Large intestine (tissue), 3 donors: ENCODE measurements around the gene SLC15A3. TPM values are rescaled to one million over a fixed set of nuclear protein-coding genes. Genes with fewer than 3 reads are reported as not detected.
A peak's percentile ranks its signal among the peaks of the same experiment; 100 is the strongest.

ENCODE experiments used
- DNase-seq, 2 donors: peaks; one replicate each; pipeline versions ENCODE4 v3.0.0 to v3.0.0-alpha.2; 2013
- H3K27ac ChIP-seq: one replicate; pipeline ENCODE4 v1.5.1; 2013; ENCODE audit warnings: low read length
- H3K27me3 ChIP-seq: 2 replicates; pipeline ENCODE4 v1.6.1; 2013; ENCODE audit warnings: low read length; ENCODE audit not compliant: control insufficient read depth, insufficient read depth
- H3K36me3 ChIP-seq: 2 replicates; pipeline ENCODE4 v1.6.1; 2013; ENCODE audit warnings: low read length; ENCODE audit not compliant: control insufficient read depth, insufficient read depth
- H3K4me1 ChIP-seq: one replicate; pipeline ENCODE4 v1.6.1; 2013; ENCODE audit warnings: low read length; ENCODE audit not compliant: control insufficient read depth, insufficient read depth
- H3K4me3 ChIP-seq: one replicate; pipeline ENCODE4 v1.5.1; 2013; ENCODE audit warnings: low read length
- H3K9me3 ChIP-seq: one replicate; pipeline ENCODE4 v1.6.1; 2013; ENCODE audit warnings: mild to moderate bottlenecking, low read depth, low read length, moderate library complexity; ENCODE audit not compliant: control insufficient read depth
- WGBS: methylation state at CpG from one replicate; pipeline ENCODE4 v1.1.5; 2013; ENCODE audit warnings: low lambda C conversion rate; ENCODE audit not compliant: insufficient coverage; 5-methylcytosine and 5-hydroxymethylcytosine counted together
- polyA plus RNA-seq: library from polyadenylated mRNA; unstranded; fragments of 120-200 nt; gene quantifications from one replicate; pipeline ENCODE4 v1.2.1, GENCODE V29; 2013

SLC15A3 gene
- polyA plus RNA-seq, 1 donor, result 19.8 TPM

GRCh38 chr11:60947700-60948099 is 4.3 kb downstream of the SLC15A3 start:
- H3K36me3 ChIP-seq, result peaks cover 3% of the 10 kb centered on the region
- WGBS, result no CpG with 5 or more reads among the region's 2 CpGs
- no peak for DNase-seq
- peaks cover 27% of the 10 kb centered on the region for H3K27me3 ChIP-seq
- no peak overlapping the region for H3K27ac ChIP-seq
- no peaks in the 10 kb centered on the region for H3K9me3 ChIP-seq
- peaks cover 7% of the 10 kb centered on the region for H3K4me1 ChIP-seq
- H3K4me3 ChIP-seq, result no peak overlapping the region

- no CpG with 5 or more reads among the region's 15 CpGs for WGBS
- no peak overlapping the region for H3K4me3 ChIP-seq
- DNase-seq, result no peak
- peaks cover 3% of the 10 kb centered on the region for H3K4me1 ChIP-seq
- H3K27me3 ChIP-seq, result peaks cover 18% of the 10 kb centered on the region
- peaks cover 3% of the 10 kb centered on the region for H3K36me3 ChIP-seq
- H3K27ac ChIP-seq, result no peak overlapping the region
- H3K9me3 ChIP-seq, result no peaks in the 10 kb centered on the region
Measured at GRCh38 chr11:60946601-60947264, 5.2 kb downstream of the SLC15A3 start.

- peaks cover 3% of the 10 kb centered on the region for H3K36me3 ChIP-seq
- peaks cover 2% of the 10 kb centered on the region for H3K4me1 ChIP-seq
- no peaks in the 10 kb centered on the region for H3K9me3 ChIP-seq
- no CpG with 5 or more reads among the region's 5 CpGs for WGBS
- H3K27ac ChIP-seq, result no peak overlapping the region
- DNase-seq, result no peak
- H3K4me3 ChIP-seq, result no peak overlapping the region
- H3K27me3 ChIP-seq, result peaks cover 8% of the 10 kb centered on the region
Measured at GRCh38 chr11:60945295-60945667, 6.7 kb downstream of the SLC15A3 start.

GRCh38 chr11:60944490-60945294 is 7.3 kb downstream of the SLC15A3 start:
- Histone ChIP-seq H3K4me1 (peaks cover 6% of the 10 kb centered on the region), H3K27ac (no peak overlapping the region), H3K36me3 (peaks cover 3% of the 10 kb centered on the region), H3K27me3 (peaks cover 2% of the 10 kb centered on the region), H3K9me3 (no peaks in the 10 kb centered on the region), H3K4me3 (no peak overlapping the region)
- 72% methylated on average over 2 of the region's 11 CpGs for WGBS
- no peak for DNase-seq

GRCh38 chr11:60942970-60943565 is 8.9 kb downstream of the SLC15A3 start:
- Histone ChIP-seq H3K27ac (no peak overlapping the region), H3K4me3 (no peak overlapping the region), H3K27me3 (no peaks in the 10 kb centered on the region), H3K9me3 (no peaks in the 10 kb centered on the region), H3K36me3 (peaks cover 3% of the 10 kb centered on the region), H3K4me1 (peaks cover 10% of the 10 kb centered on the region)
- WGBS, result no CpG with 5 or more reads among the region's 9 CpGs
- DNase-seq, result no peak

GRCh38 chr11:60942219-60942618 is 9.8 kb downstream of the SLC15A3 start:
- Histone ChIP-seq H3K27me3 (no peaks in the 10 kb centered on the region), H3K9me3 (no peaks in the 10 kb centered on the region), H3K4me1 (peaks cover 10% of the 10 kb centered on the region), H3K36me3 (peaks cover 3% of the 10 kb centered on the region), H3K4me3 (no peak overlapping the region), H3K27ac (no peak overlapping the region)
- no peak for DNase-seq
- WGBS, result no CpG with 5 or more reads among the region's 4 CpGs

- peaks cover 3% of the 10 kb centered on the region for H3K36me3 ChIP-seq
- WGBS, result no CpG with 5 or more reads among the region's 6 CpGs
Measured at GRCh38 chr11:60941371-60942119, 10.4 kb downstream of the SLC15A3 start.

GRCh38 chr11:60939855-60940254 is 12.1 kb downstream of the SLC15A3 start:
- H3K4me1 ChIP-seq, result peaks cover 10% of the 10 kb centered on the region
- H3K27me3 ChIP-seq, result no peaks in the 10 kb centered on the region
- WGBS, result no CpG with 5 or more reads among the region's 2 CpGs
- peak; percentile 74 to 85 for DNase-seq
- no peak overlapping the region for H3K4me3 ChIP-seq
- no peaks in the 10 kb centered on the region for H3K9me3 ChIP-seq
- H3K27ac ChIP-seq, result no peak overlapping the region
- peaks cover 5% of the 10 kb centered on the region for H3K36me3 ChIP-seq

More at GRCh38 chr11:60941371-60942119, 10.4 kb downstream of the SLC15A3 start:
- H3K27ac ChIP-seq, result no peak overlapping the region
- no peaks in the 10 kb centered on the region for H3K27me3 ChIP-seq
- no peaks in the 10 kb centered on the region for H3K9me3 ChIP-seq
- no peak for DNase-seq
- H3K4me1 ChIP-seq, result peaks cover 10% of the 10 kb centered on the region
- H3K4me3 ChIP-seq, result no peak overlapping the region

- no CpG with 5 or more reads among the region's 7 CpGs for WGBS
- DNase-seq, result no peak
- Histone ChIP-seq H3K36me3 (peaks cover 3% of the 10 kb centered on the region), H3K4me3 (no peak overlapping the region), H3K27me3 (no peaks in the 10 kb centered on the region), H3K4me1 (peaks cover 10% of the 10 kb centered on the region), H3K27ac (no peak overlapping the region), H3K9me3 (no peaks in the 10 kb centered on the region)
Measured at GRCh38 chr11:60939301-60939700, 12.7 kb downstream of the SLC15A3 start.

- H3K4me1 ChIP-seq, result peaks cover 10% of the 10 kb centered on the region
- no peaks in the 10 kb centered on the region for H3K9me3 ChIP-seq
- H3K27me3 ChIP-seq, result no peaks in the 10 kb centered on the region
- H3K36me3 ChIP-seq, result peaks cover 3% of the 10 kb centered on the region
- H3K27ac ChIP-seq, result no peak overlapping the region
- no peak for DNase-seq
- WGBS, result no CpG with 5 or more reads among the region's 9 CpGs
- H3K4me3 ChIP-seq, result no peak overlapping the region
Measured at GRCh38 chr11:60938500-60938899, 13.5 kb downstream of the SLC15A3 start.
